GM12878 (cell line): Measurements from ENCODE around the gene CRACDL. TPM values are rescaled to one million over a fixed set of nuclear protein-coding genes. Genes with fewer than 3 reads are reported as not detected.

ENCODE experiments used
- ATAC-seq: fragments of 200-7000 bp; cut with Tn5 transposase; 3 replicates; pipeline ENCODE4 v1.9.1; 2020; ENCODE audit warnings: mild to moderate bottlenecking, moderate library complexity
- BruUV-seq: library from RNA; stranded (reverse); fragments of 400-500 nt; replicated peaks from 2 replicates; lab custom pipeline; 2021; lab: Mats Ljungman, UMichigan
- CTCF ChIA-PET: fragments of 300-600 bp; sonication (Branson Sonifier 250); formaldehyde crosslinking; extraction: SDS; loops from one replicate; lab custom pipeline; 2021; ENCODE audit warnings: inconsistent platforms; lab: Yijun Ruan, JAX
- POLR2A ChIA-PET: fragments of 350-600 bp; formaldehyde crosslinking; extraction: SDS; loops from one replicate; lab custom pipeline; 2021; ENCODE audit warnings: inconsistent platforms; lab: Charles Lee
- RAD21 ChIA-PET: fragments of 300-600 bp; sonication (Branson Sonifier 250); formaldehyde crosslinking; loops from one replicate; lab custom pipeline; 2023; ENCODE audit warnings: antibody characterized with exemption; ENCODE audit not compliant: unreplicated experiment; lab: Charles Lee
- SMC1A ChIA-PET: fragments of 300-600 bp; sonication (Branson Sonifier 250); formaldehyde crosslinking; loops from one replicate; lab custom pipeline; 2023; ENCODE audit not compliant: unreplicated experiment, uncharacterized antibody; lab: Charles Lee
- DNase-seq: peaks from one replicate; pipeline ENCODE4 v3.0.0-alpha.2; 2011; ENCODE audit warnings: low read depth, low spot score
- FAIRE-seq: peaks from 3 replicates; lab custom pipeline; 2011; peaks lifted over from hg19 to GRCh38; lab: Jason Lieb, UNC
- H2AFZ ChIP-seq: 2 replicates; pipeline ENCODE4 v1.6.0; 2011; ENCODE audit warnings: low read depth, low read length, control low read depth; ENCODE audit not compliant: control insufficient read depth
- H3K27ac ChIP-seq: 2 replicates; pipeline ENCODE4 v1.5.1; 2011; ENCODE audit warnings: control low read depth; ENCODE audit not compliant: control insufficient read depth, insufficient read depth
- H3K27me3 ChIP-seq, 2 experiments: replicated peaks in 1 of 2; 2 replicates each; pipeline versions ENCODE4 v1.6.0 to v1.6.1; 2011; ENCODE audit warnings: low read length in 1 of 2; ENCODE audit not compliant: control insufficient read depth in 2 of 2, insufficient read depth in 2 of 2
- H3K36me3 ChIP-seq, 2 experiments: 2 replicates each; pipeline ENCODE4 v1.5.1; 2011; ENCODE audit warnings: low read length in 1 of 2; ENCODE audit not compliant: control insufficient read depth in 2 of 2, insufficient read depth in 2 of 2
- H3K4me1 ChIP-seq: 2 replicates; pipeline ENCODE4 v1.6.1; 2011; ENCODE audit warnings: mild to moderate bottlenecking, low read length, moderate library complexity, mixed read lengths; ENCODE audit not compliant: control insufficient read depth, insufficient read depth
- H3K4me2 ChIP-seq: 2 replicates; pipeline ENCODE4 v1.6.0; 2011; ENCODE audit warnings: control low read depth; ENCODE audit not compliant: control insufficient read depth, insufficient read depth
- H3K4me3 ChIP-seq: fragments of 200-600 bp; sonication (generic); 2 replicates; pipeline ENCODE4 v1.5.1; 2016
- H3K79me2 ChIP-seq: 2 replicates; pipeline ENCODE4 v1.6.0; 2011; ENCODE audit warnings: low read length; ENCODE audit not compliant: control insufficient read depth, insufficient read depth
- H3K9ac ChIP-seq: 2 replicates; pipeline ENCODE4 v1.8.0; 2011; ENCODE audit warnings: low read length, control low read depth, mixed read lengths; ENCODE audit not compliant: control insufficient read depth, insufficient read depth
- H3K9me3 ChIP-seq: replicated peaks from 3 replicates; pipeline ENCODE4 v1.5.1; 2011; ENCODE audit warnings: mild to moderate bottlenecking, low read length; ENCODE audit not compliant: control insufficient read depth, insufficient read depth
- H4K20me1 ChIP-seq: 2 replicates; pipeline ENCODE4 v1.6.0; 2011; ENCODE audit not compliant: control insufficient read depth, insufficient read depth
- DPF2 ChIP-seq: fragments of 450-650 bp; IDR thresholded peaks from 2 replicates; pipeline ENCODE4 v1.6.1; 2017; ENCODE audit warnings: mild to moderate bottlenecking
- E4F1 ChIP-seq: fragments of 450-650 bp; IDR thresholded peaks from 2 replicates; pipeline ENCODE4 v1.6.1; 2018; ENCODE audit warnings: borderline replicate concordance, mild to moderate bottlenecking; ENCODE audit not compliant: partially characterized antibody
- HSF1 ChIP-seq: fragments of 150-350 bp; IDR thresholded peaks from 2 replicates; pipeline ENCODE4 v1.6.1; 2014; ENCODE audit warnings: mild to moderate bottlenecking, low read depth, low read length
- KLF5 ChIP-seq: fragments of 450-650 bp; IDR thresholded peaks from 2 replicates; pipeline ENCODE4 v1.6.1; 2014; ENCODE audit warnings: mild to moderate bottlenecking; ENCODE audit not compliant: partially characterized antibody
- PAX5 ChIP-seq: IDR thresholded peaks from 2 replicates; pipeline ENCODE4 v1.6.1; 2011; ENCODE audit warnings: low read depth, low read length, borderline replicate concordance
- RELB ChIP-seq: fragments of 450-650 bp; IDR thresholded peaks from 2 replicates; pipeline ENCODE4 v1.6.1; 2017; ENCODE audit warnings: low read depth, mild to moderate bottlenecking, moderate library complexity
- SP1 ChIP-seq: IDR thresholded peaks from one replicate; pipeline ENCODE4 v1.6.1; 2011; ENCODE audit warnings: low read depth, low read length
- SREBF2 ChIP-seq: IDR thresholded peaks from 2 replicates; pipeline ENCODE4 v1.6.1; 2012; ENCODE audit warnings: mild to moderate bottlenecking, low read length
- USF2 ChIP-seq: IDR thresholded peaks from 2 replicates; pipeline ENCODE4 v1.6.1; 2011; ENCODE audit warnings: low read depth, low read length, improper control_type of control experiment, borderline replicate concordance
- WRNIP1 ChIP-seq: IDR thresholded peaks from 2 replicates; pipeline ENCODE4 v1.6.1; 2011; ENCODE audit warnings: low read depth, low read length, improper control_type of control experiment, borderline replicate concordance
- ZBTB11 ChIP-seq: fragments of 450-650 bp; formaldehyde crosslinking; IDR thresholded peaks from 2 replicates; pipeline ENCODE4 v1.5.0; 2022; ENCODE audit warnings: mild to moderate bottlenecking, missing genetic modification characterization
- WGBS: methylation state at CpG from one replicate; pipeline ENCODE4 v1.1.6; 2016; ENCODE audit warnings: low lambda C conversion rate; ENCODE audit not compliant: insufficient replicate concordance, insufficient coverage; ENCODE audit errors: missing lambda C conversion rate; 5-methylcytosine and 5-hydroxymethylcytosine counted together
- in situ Hi-C: fragments of 300-500 bp; cut with MboI; formaldehyde crosslinking; loops from 9 replicates; pipeline ENCODE4 v1.14.3; 2018; ENCODE audit warnings: mixed read lengths
- intact Hi-C: fragments of 100-400 bp; cut with micrococcal nuclease; formaldehyde crosslinking; loops from one replicate; pipeline ENCODE4 v1.14.2; 2022; ENCODE audit not compliant: unreplicated experiment
- polyA plus RNA-seq, 11 experiments: library from polyadenylated mRNA; depleted of rRNA in 4 of 11; unstranded in 6 of 11; stranded (reverse) in 5 of 11; fragments of >200 nt; fragmentation: Nextera tagmentation in 4 of 11; fragmentation: Illumina TruSeq in 1 of 11; extraction: Ambion mirVana in 4 of 11; extraction: Trizol in 1 of 11; gene quantifications; 1 replicate in 1 of 11; 2 replicates in 10 of 11; pipeline versions ENCODE4 v1.2.1 to v1.2.3, GENCODE V29; 2011 to 2016; ENCODE audit warnings: inconsistent platforms in 2 of 11, missing spikeins in 2 of 11, low read depth in 1 of 11
- total RNA-seq, 4 experiments: library from RNA; depleted of rRNA in 3 of 4; stranded (reverse); fragments of >200 nt in 3 of 4; fragmentation: Illumina TruSeq in 1 of 4; extraction: Trizol in 1 of 4; gene quantifications; 2 replicates each; pipeline versions ENCODE4 v1.2.1 to v1.2.3, GENCODE V29; 2013 to 2021

CRACDL gene
- total and polyA plus RNA-seq, 10 of the 15 experiments (the other 5 are each of a cell fraction or from before 2014, with no cell fraction given) = 0.03 to 0.72 (median 0.14) TPM

- intact Hi-C loops = no loop called here
- no peaks in the 10 kb centered on the region; the same call in 1 of the 2 replicates for H4K20me1 ChIP-seq
- H3K9ac ChIP-seq = no peak overlapping the region
- BruUV-seq = no TSS peak
- FAIRE-seq (no peak), DNase-seq (no peak), ATAC-seq (no peak)
- CTCF ChIA-PET = no interaction called here
- no peaks in the 10 kb centered on the region for H3K4me1 ChIP-seq
- WGBS = 0% methylated on average over 3 of the region's 3 CpGs
- RAD21 ChIA-PET = no interaction called here
- no peak overlapping the region for H2AFZ ChIP-seq
- no peak overlapping the region for H3K4me2 ChIP-seq
- POLR2A ChIA-PET = no interaction called here
- SMC1A ChIA-PET = no interaction called here
- peaks cover 0 to under 1% of the 10 kb centered on the region in 2 experiments; a peak in 1 of 4 replicates for H3K27me3 ChIP-seq
- no peaks in the 10 kb centered on the region for H3K79me2 ChIP-seq
- no peaks in the 10 kb centered on the region for H3K36me3 ChIP-seq
- no peak overlapping the region for H3K4me3 ChIP-seq
- H3K27ac ChIP-seq = no peak overlapping the region
- in situ Hi-C loops = no loop called here
- no peaks in the 10 kb centered on the region for H3K9me3 ChIP-seq
- TF ChIP-seq RELB (no peak), E4F1 (no peak), SREBF2 (no peak), HSF1 (no peak), ZBTB11 (CRISPR knock-in tag) (no peak), KLF5 (no peak), WRNIP1 (no peak), DPF2 (no peak), USF2 (no peak), PAX5 (no peak), SP1 (no peak)
These were observed 34.7 kb downstream of the CRACDL start for GRCh38 chr2:98901291-98901690.
